HG02981 (cell line): ENCODE data around the gene NPY1R.
A peak's percentile ranks its signal among the peaks of the same experiment; 100 is the strongest.

Source experiments
- ATAC-seq: cut with Tn5 transposase; IDR thresholded peaks from one replicate; pipeline ENCODE4 v1.9.1; 2021; ENCODE audit warnings: mild to moderate bottlenecking, moderate library complexity; ENCODE audit not compliant: unreplicated experiment

Gene NPY1R

GRCh38 chr4:163332526-163333406 lies at the start of gene NPY1R:
NPY1R (minus strand) TSS chr4:163332596; CDS start chr4:163326554, 6,042 bp downstream.
- ATAC-seq: peak; percentile 74

GRCh38 chr4:163380703-163381102 lies 48.3 kb upstream of the NPY1R start:
- ATAC-seq: no peak

GRCh38 chr4:163378661-163379060 lies 46.3 kb upstream of the NPY1R start:
- ATAC-seq: no peak

GRCh38 chr4:163372029-163372428 lies 39.6 kb upstream of the NPY1R start:
- ATAC-seq: no peak

GRCh38 chr4:163367651-163368050 lies 35.3 kb upstream of the NPY1R start:
- ATAC-seq: no peak

GRCh38 chr4:163356104-163356503 lies 23.7 kb upstream of the NPY1R start:
- ATAC-seq: no peak

GRCh38 chr4:163353054-163353453 lies 20.7 kb upstream of the NPY1R start:
- ATAC-seq: no peak

GRCh38 chr4:163350672-163351071 lies 18.3 kb upstream of the NPY1R start:
- no peak for ATAC-seq

GRCh38 chr4:163344147-163345125 lies 12.0 kb upstream of the NPY1R start:
- ATAC-seq: no peak

- ATAC-seq: no peak
Measured at GRCh38 chr4:163343604-163344146, 11.3 kb upstream of the NPY1R start, which contains the start of gene NPY5R. NPY5R (plus strand) TSS chr4:163343892; CDS start chr4:163350274, 6,382 bp downstream.

GRCh38 chr4:163335384-163335783 lies 3.0 kb upstream of the NPY1R start:
- no peak for ATAC-seq

GRCh38 chr4:163331629-163332376 lies 593 bp downstream of the NPY1R start:
- peak; percentile 27 for ATAC-seq

GRCh38 chr4:163330916-163331628 lies 1.3 kb downstream of the NPY1R start:
- ATAC-seq: no peak

GRCh38 chr4:163317110-163317509 lies 15.3 kb downstream of the NPY1R start:
- no peak for ATAC-seq

- no peak for ATAC-seq
Measured at GRCh38 chr4:163309466-163309865, 22.9 kb downstream of the NPY1R start.

GRCh38 chr4:163303069-163303468 lies 29.3 kb downstream of the NPY1R start:
- no peak for ATAC-seq

GRCh38 chr4:163300445-163300844 lies 32.0 kb downstream of the NPY1R start:
- ATAC-seq: no peak

- no peak for ATAC-seq
Measured at GRCh38 chr4:163295138-163295537, 37.3 kb downstream of the NPY1R start.

- no peak for ATAC-seq
Measured at GRCh38 chr4:163284304-163284703, 48.1 kb downstream of the NPY1R start.
